ENCODE measurements around the gene LRRC25. TPM values are rescaled to one million over a fixed set of nuclear protein-coding genes. Genes with fewer than 3 reads are reported as not detected.
A peak's percentile ranks its signal among the peaks of the same experiment; 100 is the strongest.

The LRRC25 gene
- total RNA-seq, 1 experiment from 2014 or later: 0.31 TPM

DNA sequence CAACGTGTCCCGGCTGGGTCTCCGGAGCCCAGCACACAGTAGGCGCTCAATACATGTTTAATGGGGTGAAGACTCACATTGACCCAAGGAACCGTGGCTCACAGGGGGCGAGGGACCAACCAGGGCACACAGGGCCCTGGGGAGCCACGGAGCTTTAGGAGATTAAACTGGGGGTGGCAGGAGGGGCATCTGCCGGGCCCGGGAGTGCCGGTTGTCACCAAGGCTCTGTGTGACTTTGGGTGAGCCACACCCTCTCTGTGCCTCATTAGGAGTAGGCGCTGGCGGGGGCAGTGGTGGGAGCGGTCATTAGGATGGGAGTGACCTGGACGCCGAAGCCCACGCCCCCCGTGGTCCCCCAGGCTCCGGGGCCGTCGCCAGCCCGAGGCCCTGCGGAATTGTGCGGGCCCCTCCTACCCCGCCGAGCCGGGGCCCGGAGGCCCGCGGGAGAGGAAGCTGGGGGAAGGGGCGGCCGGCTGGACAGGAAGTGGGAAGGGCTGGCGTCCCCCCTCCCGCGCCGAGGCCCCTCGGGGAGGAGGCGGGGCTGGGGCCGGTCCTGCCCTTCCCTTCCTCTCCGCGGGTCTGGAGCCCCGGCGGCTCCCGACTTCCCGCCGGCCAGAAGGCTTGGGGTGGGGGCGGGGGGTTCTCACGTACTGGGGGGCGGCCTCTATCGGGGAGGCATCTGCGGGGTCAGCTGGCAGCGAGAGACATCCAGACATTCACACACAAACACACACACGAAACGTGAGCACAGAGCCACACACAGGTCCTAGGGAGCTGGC, 20.0 kb upstream of the LRRC25 start (continued):
- TF ChIP-seq, protein P1, sequence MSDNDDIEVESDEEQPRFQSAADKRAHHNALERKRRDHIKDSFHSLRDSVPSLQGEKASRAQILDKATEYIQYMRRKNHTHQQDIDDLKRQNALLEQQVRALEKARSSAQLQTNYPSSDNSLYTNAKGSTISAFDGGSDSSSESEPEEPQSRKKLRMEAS (CRISPR knock-in tag; IDR thresholded peaks at IDR 0.05): peak; percentile 51; the same call in 1 of the 2 replicates
- TF ChIP-seq OVOL2 (CRISPR knock-in tag; IDR thresholded peaks at IDR 0.05; ENCODE audit: borderline replicate concordance): no peak
- TF ChIP-seq, protein P2, sequence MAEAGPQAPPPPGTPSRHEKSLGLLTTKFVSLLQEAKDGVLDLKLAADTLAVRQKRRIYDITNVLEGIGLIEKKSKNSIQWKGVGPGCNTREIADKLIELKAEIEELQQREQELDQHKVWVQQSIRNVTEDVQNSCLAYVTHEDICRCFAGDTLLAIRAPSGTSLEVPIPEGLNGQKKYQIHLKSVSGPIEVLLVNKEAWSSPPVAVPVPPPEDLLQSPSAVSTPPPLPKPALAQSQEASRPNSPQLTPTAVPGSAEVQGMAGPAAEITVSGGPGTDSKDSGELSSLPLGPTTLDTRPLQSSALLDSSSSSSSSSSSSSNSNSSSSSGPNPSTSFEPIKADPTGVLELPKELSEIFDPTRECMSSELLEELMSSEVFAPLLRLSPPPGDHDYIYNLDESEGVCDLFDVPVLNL (CRISPR knock-in tag; IDR thresholded peaks at IDR 0.05; ENCODE audit: borderline replicate concordance, low read depth): no peak
- TF ChIP-seq FOXK1 (CRISPR knock-in tag; IDR thresholded peaks at IDR 0.05): 0 out of 2 replicates have a peak, but pooled peaks have one; percentile 13
- TF ChIP-seq, protein P3, sequence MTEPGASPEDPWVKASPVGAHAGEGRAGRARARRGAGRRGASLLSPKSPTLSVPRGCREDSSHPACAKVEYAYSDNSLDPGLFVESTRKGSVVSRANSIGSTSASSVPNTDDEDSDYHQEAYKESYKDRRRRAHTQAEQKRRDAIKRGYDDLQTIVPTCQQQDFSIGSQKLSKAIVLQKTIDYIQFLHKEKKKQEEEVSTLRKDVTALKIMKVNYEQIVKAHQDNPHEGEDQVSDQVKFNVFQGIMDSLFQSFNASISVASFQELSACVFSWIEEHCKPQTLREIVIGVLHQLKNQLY (CRISPR knock-in tag; IDR thresholded peaks at IDR 0.05): no peak
- peak; percentile 59 for TF ChIP-seq GABPB1 (CRISPR knock-in tag; IDR thresholded peaks at IDR 0.05)
- TF ChIP-seq, protein P4, sequence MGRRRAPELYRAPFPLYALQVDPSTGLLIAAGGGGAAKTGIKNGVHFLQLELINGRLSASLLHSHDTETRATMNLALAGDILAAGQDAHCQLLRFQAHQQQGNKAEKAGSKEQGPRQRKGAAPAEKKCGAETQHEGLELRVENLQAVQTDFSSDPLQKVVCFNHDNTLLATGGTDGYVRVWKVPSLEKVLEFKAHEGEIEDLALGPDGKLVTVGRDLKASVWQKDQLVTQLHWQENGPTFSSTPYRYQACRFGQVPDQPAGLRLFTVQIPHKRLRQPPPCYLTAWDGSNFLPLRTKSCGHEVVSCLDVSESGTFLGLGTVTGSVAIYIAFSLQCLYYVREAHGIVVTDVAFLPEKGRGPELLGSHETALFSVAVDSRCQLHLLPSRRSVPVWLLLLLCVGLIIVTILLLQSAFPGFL (CRISPR knock-in tag; IDR thresholded peaks at IDR 0.05; ENCODE audit: borderline replicate concordance): no peak
- no peak for TF ChIP-seq ELF4 (CRISPR knock-in tag; IDR thresholded peaks at IDR 0.05; ENCODE audit: low read depth)
- no peak for TF ChIP-seq TP53 (CRISPR knock-in tag; IDR thresholded peaks at IDR 0.05)
- no peak for TF ChIP-seq NR3C1 (CRISPR knock-in tag; conservative IDR thresholded peaks at IDR 0.05; ENCODE audit: low read depth)
- no peak for TF ChIP-seq FOXJ3 (CRISPR knock-in tag; IDR thresholded peaks at IDR 0.05; ENCODE audit: borderline replicate concordance)
- TF ChIP-seq, protein P5, sequence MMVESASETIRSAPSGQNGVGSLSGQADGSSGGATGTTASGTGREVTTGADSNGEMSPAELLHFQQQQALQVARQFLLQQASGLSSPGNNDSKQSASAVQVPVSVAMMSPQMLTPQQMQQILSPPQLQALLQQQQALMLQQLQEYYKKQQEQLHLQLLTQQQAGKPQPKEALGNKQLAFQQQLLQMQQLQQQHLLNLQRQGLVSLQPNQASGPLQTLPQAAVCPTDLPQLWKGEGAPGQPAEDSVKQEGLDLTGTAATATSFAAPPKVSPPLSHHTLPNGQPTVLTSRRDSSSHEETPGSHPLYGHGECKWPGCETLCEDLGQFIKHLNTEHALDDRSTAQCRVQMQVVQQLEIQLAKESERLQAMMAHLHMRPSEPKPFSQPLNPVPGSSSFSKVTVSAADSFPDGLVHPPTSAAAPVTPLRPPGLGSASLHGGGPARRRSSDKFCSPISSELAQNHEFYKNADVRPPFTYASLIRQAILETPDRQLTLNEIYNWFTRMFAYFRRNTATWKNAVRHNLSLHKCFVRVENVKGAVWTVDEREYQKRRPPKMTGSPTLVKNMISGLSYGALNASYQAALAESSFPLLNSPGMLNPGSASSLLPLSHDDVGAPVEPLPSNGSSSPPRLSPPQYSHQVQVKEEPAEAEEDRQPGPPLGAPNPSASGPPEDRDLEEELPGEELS (CRISPR knock-in tag; IDR thresholded peaks at IDR 0.05): peak; percentile 68; the same call in 1 of the 2 replicates
- TF ChIP-seq, protein P6, sequence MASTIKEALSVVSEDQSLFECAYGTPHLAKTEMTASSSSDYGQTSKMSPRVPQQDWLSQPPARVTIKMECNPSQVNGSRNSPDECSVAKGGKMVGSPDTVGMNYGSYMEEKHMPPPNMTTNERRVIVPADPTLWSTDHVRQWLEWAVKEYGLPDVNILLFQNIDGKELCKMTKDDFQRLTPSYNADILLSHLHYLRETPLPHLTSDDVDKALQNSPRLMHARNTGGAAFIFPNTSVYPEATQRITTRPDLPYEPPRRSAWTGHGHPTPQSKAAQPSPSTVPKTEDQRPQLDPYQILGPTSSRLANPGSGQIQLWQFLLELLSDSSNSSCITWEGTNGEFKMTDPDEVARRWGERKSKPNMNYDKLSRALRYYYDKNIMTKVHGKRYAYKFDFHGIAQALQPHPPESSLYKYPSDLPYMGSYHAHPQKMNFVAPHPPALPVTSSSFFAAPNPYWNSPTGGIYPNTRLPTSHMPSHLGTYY (CRISPR knock-in tag; IDR thresholded peaks at IDR 0.05): no peak
- TF ChIP-seq, protein P7, sequence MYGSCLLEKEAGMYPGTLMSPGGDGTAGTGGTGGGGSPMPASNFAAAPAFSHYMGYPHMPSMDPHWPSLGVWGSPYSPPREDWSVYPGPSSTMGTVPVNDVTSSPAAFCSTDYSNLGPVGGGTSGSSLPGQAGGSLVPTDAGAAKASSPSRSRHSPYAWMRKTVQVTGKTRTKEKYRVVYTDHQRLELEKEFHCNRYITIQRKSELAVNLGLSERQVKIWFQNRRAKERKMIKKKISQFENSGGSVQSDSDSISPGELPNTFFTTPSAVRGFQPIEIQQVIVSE (CRISPR knock-in tag; IDR thresholded peaks at IDR 0.05; ENCODE audit: borderline replicate concordance): no peak
- TF ChIP-seq ZNF423 (CRISPR knock-in tag; IDR thresholded peaks at IDR 0.05): no peak
- TF ChIP-seq, protein P8, sequence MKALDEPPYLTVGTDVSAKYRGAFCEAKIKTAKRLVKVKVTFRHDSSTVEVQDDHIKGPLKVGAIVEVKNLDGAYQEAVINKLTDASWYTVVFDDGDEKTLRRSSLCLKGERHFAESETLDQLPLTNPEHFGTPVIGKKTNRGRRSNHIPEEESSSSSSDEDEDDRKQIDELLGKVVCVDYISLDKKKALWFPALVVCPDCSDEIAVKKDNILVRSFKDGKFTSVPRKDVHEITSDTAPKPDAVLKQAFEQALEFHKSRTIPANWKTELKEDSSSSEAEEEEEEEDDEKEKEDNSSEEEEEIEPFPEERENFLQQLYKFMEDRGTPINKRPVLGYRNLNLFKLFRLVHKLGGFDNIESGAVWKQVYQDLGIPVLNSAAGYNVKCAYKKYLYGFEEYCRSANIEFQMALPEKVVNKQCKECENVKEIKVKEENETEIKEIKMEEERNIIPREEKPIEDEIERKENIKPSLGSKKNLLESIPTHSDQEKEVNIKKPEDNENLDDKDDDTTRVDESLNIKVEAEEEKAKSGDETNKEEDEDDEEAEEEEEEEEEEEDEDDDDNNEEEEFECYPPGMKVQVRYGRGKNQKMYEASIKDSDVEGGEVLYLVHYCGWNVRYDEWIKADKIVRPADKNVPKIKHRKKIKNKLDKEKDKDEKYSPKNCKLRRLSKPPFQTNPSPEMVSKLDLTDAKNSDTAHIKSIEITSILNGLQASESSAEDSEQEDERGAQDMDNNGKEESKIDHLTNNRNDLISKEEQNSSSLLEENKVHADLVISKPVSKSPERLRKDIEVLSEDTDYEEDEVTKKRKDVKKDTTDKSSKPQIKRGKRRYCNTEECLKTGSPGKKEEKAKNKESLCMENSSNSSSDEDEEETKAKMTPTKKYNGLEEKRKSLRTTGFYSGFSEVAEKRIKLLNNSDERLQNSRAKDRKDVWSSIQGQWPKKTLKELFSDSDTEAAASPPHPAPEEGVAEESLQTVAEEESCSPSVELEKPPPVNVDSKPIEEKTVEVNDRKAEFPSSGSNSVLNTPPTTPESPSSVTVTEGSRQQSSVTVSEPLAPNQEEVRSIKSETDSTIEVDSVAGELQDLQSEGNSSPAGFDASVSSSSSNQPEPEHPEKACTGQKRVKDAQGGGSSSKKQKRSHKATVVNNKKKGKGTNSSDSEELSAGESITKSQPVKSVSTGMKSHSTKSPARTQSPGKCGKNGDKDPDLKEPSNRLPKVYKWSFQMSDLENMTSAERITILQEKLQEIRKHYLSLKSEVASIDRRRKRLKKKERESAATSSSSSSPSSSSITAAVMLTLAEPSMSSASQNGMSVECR (CRISPR knock-in tag; IDR thresholded peaks at IDR 0.05; ENCODE audit: borderline replicate concordance): peak; percentile 84; the same call in 1 of the 2 replicates
- peak; percentile 97 for TF ChIP-seq ETV6 (CRISPR knock-in tag; IDR thresholded peaks at IDR 0.05)
- TF ChIP-seq JAZF1 (CRISPR knock-in tag; IDR thresholded peaks at IDR 0.05): no peak
- TF ChIP-seq, protein P9, sequence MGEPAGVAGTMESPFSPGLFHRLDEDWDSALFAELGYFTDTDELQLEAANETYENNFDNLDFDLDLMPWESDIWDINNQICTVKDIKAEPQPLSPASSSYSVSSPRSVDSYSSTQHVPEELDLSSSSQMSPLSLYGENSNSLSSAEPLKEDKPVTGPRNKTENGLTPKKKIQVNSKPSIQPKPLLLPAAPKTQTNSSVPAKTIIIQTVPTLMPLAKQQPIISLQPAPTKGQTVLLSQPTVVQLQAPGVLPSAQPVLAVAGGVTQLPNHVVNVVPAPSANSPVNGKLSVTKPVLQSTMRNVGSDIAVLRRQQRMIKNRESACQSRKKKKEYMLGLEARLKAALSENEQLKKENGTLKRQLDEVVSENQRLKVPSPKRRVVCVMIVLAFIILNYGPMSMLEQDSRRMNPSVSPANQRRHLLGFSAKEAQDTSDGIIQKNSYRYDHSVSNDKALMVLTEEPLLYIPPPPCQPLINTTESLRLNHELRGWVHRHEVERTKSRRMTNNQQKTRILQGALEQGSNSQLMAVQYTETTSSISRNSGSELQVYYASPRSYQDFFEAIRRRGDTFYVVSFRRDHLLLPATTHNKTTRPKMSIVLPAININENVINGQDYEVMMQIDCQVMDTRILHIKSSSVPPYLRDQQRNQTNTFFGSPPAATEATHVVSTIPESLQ (CRISPR knock-in tag; IDR thresholded peaks at IDR 0.05): no peak
- TF ChIP-seq HMGA2 (CRISPR knock-in tag; IDR thresholded peaks at IDR 0.05): no peak
- TF ChIP-seq ZNF219 (CRISPR knock-in tag; IDR thresholded peaks at IDR 0.05; ENCODE audit: borderline replicate concordance): no peak
- TF ChIP-seq ESRRA (CRISPR knock-in tag; IDR thresholded peaks at IDR 0.05; ENCODE audit: borderline replicate concordance): 0 out of 2 replicates have a peak, but pooled peaks have one; percentile 50
- TF ChIP-seq CBFB (CRISPR knock-in tag; IDR thresholded peaks at IDR 0.05; ENCODE audit: low read depth): no peak

All from WTC11 (cell line).